ENCODE data around the gene CEP128. TPM values are rescaled to one million over a fixed set of nuclear protein-coding genes. Genes with fewer than 3 reads are reported as not detected.

The CEP128 gene
- total and polyA plus RNA-seq, 2 experiments from 2014 or later, result 7.6 to 17.6 TPM

- TF ChIP-seq, protein P1, sequence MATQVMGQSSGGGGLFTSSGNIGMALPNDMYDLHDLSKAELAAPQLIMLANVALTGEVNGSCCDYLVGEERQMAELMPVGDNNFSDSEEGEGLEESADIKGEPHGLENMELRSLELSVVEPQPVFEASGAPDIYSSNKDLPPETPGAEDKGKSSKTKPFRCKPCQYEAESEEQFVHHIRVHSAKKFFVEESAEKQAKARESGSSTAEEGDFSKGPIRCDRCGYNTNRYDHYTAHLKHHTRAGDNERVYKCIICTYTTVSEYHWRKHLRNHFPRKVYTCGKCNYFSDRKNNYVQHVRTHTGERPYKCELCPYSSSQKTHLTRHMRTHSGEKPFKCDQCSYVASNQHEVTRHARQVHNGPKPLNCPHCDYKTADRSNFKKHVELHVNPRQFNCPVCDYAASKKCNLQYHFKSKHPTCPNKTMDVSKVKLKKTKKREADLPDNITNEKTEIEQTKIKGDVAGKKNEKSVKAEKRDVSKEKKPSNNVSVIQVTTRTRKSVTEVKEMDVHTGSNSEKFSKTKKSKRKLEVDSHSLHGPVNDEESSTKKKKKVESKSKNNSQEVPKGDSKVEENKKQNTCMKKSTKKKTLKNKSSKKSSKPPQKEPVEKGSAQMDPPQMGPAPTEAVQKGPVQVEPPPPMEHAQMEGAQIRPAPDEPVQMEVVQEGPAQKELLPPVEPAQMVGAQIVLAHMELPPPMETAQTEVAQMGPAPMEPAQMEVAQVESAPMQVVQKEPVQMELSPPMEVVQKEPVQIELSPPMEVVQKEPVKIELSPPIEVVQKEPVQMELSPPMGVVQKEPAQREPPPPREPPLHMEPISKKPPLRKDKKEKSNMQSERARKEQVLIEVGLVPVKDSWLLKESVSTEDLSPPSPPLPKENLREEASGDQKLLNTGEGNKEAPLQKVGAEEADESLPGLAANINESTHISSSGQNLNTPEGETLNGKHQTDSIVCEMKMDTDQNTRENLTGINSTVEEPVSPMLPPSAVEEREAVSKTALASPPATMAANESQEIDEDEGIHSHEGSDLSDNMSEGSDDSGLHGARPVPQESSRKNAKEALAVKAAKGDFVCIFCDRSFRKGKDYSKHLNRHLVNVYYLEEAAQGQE (IDR thresholded peaks at IDR 0.05; ENCODE audit: unreplicated experiment), result no peak
These were observed 287.6 kb downstream of the CEP128 start (continued) for GRCh38 chr14:80653956-80654355.

DNA sequence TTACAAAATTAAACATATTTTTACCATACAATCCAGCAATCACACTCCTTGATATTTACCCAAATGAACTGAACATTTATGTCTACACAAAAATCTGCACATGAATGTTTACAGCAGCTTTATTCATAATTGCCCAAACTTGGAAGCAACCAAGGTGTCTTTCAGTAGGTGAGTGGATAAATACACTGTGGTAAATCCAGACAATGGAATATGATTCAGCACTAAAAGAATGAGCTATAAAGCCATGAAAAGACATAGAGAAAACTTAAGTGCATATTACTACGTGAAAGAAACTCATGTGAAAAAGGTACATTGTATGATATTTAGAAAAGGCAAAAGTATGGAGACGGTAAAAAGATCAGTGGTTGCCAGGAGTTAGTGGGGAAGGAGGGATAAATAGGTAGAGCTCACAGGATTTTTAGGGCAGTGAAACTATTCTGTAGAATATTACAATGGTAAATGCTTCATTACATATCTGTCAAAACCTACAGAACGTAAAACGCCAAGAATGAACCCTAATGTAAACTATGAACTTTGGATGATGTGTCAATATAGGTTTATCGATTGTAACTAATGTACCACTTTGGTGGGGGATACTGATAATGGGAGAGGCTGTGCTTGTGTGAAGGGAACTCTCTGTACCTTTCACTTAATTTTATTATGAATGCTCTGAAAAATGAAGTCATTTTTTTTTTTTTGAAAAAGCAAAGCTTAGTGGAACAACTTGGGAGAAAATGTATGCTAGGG is 295.7 kb downstream of the CEP128 start:
- H3K4me3 Mint-ChIP-seq, result no peak overlapping the region
- Histone ChIP-seq H3K27me3 (ENCODE audit: insufficient read depth) (no peaks in the 10 kb centered on the region), H3K27ac (ENCODE audit: low read depth) (no peak overlapping the region), H3K4me1 (ENCODE audit: insufficient read depth) (no peaks in the 10 kb centered on the region), H2AFZ (no peak overlapping the region), H3K4me2 (no peak overlapping the region), H3K9me2 (ENCODE audit: insufficient read depth) (no peaks in the 10 kb centered on the region), H3K36me3 (ENCODE audit: insufficient read depth) (no peaks in the 10 kb centered on the region), H3F3A (replicated peaks; ENCODE audit: low read depth) (no peaks in the 10 kb centered on the region), H4K20me1 (replicated peaks; ENCODE audit: insufficient read depth) (no peaks in the 10 kb centered on the region), H3K4me3 (no peak overlapping the region), H3K79me2 (replicated peaks; ENCODE audit: insufficient read depth) (no peaks in the 10 kb centered on the region)
- H3K36me3 Mint-ChIP-seq (ENCODE audit: low read depth), result no peaks in the 10 kb centered on the region
- H3K27ac Mint-ChIP-seq, result no peak overlapping the region
- H3K4me1 Mint-ChIP-seq, result no peaks in the 10 kb centered on the region
- ATAC-seq, result no peak
- no peak for DNase-seq (ENCODE audit: low spot score)
- H3K27me3 Mint-ChIP-seq (ENCODE audit: insufficient read depth, low read depth, poor library complexity), result no peaks in the 10 kb centered on the region
- no peaks in the 10 kb centered on the region for H3K9me3 Mint-ChIP-seq
- TF ChIP-seq ZNF462 (CRISPR knock-in tag; IDR thresholded peaks at IDR 0.05), result no peak
- TF ChIP-seq POLR2AphosphoS5 (IDR thresholded peaks at IDR 0.05; ENCODE audit: low read depth), result no peak
- no peak for TF ChIP-seq EZH2phosphoT487 (IDR thresholded peaks at IDR 0.05; ENCODE audit: unreplicated experiment)
- no peak for TF ChIP-seq EZH2 (IDR thresholded peaks at IDR 0.05; ENCODE audit: low read depth, unreplicated experiment)
- TF ChIP-seq ZNF114 (CRISPR knock-in tag; IDR thresholded peaks at IDR 0.05), result no peak
- TF ChIP-seq, protein P2, sequence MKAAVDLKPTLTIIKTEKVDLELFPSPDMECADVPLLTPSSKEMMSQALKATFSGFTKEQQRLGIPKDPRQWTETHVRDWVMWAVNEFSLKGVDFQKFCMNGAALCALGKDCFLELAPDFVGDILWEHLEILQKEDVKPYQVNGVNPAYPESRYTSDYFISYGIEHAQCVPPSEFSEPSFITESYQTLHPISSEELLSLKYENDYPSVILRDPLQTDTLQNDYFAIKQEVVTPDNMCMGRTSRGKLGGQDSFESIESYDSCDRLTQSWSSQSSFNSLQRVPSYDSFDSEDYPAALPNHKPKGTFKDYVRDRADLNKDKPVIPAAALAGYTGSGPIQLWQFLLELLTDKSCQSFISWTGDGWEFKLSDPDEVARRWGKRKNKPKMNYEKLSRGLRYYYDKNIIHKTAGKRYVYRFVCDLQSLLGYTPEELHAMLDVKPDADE (IDR thresholded peaks at IDR 0.05), result no peak
- TF ChIP-seq, protein P3, sequence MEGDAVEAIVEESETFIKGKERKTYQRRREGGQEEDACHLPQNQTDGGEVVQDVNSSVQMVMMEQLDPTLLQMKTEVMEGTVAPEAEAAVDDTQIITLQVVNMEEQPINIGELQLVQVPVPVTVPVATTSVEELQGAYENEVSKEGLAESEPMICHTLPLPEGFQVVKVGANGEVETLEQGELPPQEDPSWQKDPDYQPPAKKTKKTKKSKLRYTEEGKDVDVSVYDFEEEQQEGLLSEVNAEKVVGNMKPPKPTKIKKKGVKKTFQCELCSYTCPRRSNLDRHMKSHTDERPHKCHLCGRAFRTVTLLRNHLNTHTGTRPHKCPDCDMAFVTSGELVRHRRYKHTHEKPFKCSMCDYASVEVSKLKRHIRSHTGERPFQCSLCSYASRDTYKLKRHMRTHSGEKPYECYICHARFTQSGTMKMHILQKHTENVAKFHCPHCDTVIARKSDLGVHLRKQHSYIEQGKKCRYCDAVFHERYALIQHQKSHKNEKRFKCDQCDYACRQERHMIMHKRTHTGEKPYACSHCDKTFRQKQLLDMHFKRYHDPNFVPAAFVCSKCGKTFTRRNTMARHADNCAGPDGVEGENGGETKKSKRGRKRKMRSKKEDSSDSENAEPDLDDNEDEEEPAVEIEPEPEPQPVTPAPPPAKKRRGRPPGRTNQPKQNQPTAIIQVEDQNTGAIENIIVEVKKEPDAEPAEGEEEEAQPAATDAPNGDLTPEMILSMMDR (conservative IDR thresholded peaks at IDR 0.05; ENCODE audit: low read depth in 2 of 2), result no peak
- TF ChIP-seq JUNB (IDR thresholded peaks at IDR 0.05; ENCODE audit: unreplicated experiment), result no peak
